DMS53 treated with DMSO at 0.1 percent for 48 hours (cell line): ENCODE results near the gene OR5F1.

Experiments
- DNase-seq: peaks from one replicate; lab custom pipeline; 2025; ENCODE audit not compliant: unreplicated experiment; lab: John Stamatoyannopoulos, UW

The OR5F1 gene

DNA sequence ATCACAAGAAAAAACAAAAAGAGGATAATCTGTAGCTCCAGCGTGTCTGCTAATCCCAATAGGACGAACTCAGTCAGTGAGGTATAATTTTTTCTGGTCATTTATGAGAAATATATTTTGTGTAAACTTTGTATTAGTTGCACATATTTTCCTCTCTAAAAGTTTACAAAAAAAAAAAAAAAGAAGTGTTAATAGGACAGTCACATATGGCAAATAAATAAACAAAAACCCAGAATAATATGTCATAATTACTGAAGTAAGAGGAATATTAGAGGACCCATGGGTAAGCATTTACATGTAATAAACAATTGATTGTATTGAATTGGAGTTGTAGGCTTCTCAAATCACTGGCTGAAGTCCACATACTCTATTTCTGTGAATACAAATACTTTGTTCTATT lies at the start of gene OR5F1:
Gene OR5F1, minus strand, starts transcription at position 101 of the 400 bp plus-strand sequence. Its CDS starts 0 bp downstream, at position 101.
- DNase-seq = no peak

DNA sequence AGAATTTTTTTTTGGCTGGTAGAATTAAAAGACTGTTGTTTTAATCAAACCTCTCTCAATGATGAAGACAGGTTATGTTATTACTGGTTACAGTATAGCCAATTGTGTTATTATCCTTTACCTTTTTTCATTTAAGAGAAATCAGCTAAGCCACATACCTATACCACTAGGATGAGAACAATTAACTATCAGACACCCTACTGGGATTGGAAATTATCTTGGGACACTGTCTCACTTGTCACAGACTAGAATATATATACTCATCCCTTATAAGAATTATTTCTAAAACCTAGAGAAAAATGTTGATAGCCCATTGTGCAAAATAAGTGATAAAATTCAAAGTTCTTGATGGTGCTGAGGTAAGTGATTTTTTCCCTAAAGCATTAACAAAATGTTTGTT lies 32.9 kb upstream of the OR5F1 start, which contains the start of gene OR5AS1:
Gene OR5AS1, plus strand, starts transcription at position 301 of the 400 bp plus-strand sequence. CDS start 2,765 bp downstream, outside the sequence.
- DNase-seq = no peak

DNA sequence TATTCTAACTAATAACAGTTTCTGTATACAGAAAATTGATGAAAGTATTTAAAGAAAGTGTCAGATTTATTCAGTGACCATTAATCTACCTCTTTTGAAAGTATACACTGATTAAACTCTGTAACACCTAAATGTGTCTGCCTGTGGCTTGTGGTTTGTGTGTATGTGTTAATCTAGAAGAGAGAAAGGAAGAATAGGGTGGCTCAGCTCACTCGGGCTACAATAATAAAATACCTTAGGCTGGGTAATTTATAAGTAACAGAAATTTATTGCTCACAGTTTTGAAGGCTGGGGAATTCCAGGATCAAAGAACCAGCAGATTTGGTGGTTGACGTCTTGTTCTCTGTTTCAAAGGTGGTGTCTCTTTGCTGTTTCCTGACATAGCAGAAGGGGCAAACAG lies 19.4 kb upstream of the OR5F1 start:
- no peak for DNase-seq

DNA sequence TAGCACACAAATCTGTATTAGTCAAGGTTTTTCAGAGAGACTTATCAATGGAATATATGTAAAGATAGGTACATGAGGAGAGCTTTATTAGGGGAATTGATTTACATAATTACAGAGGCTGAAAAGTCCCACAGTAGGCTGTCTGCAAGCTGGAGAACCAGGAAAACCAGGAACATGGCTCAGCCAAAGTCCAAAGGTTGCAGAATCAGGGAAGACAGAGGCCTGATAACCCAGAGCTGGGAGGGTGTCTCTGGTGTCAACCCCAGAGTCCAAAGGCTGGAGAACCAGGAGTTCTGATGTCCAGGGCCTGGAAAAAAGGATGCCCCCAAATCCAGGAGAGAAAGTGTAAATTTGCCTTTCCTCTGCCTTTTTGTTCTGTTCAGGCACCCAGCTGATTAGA lies 16.3 kb upstream of the OR5F1 start:
- DNase-seq = no peak

DNA sequence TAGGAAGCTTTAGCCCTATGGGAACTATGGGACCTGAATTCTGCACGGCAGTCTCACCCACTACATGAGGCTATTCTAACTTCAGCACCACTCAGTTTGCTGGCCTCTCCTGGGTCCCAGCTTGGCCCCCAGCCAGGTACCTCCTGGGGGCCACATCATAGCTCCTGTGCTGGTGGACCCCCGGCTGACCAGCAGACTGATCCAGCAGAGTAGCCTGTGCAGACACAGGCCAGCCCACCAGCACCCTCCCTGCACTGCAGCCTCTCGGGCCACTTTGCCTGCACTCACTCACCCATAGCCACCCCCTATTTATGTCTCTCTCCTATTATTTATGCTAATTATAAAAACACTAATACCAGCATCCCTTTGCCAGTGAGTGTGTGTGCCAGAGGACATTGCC lies 23.5 kb downstream of the OR5F1 start:
- DNase-seq = no peak

DNA sequence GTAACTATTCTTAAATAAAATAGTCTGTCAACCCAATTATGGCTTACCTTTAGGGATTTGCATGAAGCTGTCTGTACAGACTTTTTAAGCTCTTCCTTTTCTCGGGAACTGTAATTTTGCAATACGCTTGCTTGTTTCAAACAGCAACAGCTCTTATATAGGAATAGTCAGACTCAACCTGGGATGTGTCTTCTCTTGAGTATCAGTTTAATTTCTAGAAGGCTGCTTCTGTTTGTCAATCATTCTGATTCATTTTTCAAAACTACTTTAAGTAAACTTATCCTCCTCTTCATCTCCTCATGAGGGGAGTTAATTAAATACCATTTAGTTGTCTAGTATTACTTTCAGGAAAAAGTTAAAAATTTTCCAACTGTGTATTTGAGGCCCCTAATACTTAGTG lies 24.6 kb downstream of the OR5F1 start, which contains the start of gene OR10AG1:
Gene OR10AG1, minus strand, starts transcription at position 101 of the 400 bp plus-strand sequence. Its CDS starts 38 bp downstream, at position 63.
- DNase-seq = no peak

DNA sequence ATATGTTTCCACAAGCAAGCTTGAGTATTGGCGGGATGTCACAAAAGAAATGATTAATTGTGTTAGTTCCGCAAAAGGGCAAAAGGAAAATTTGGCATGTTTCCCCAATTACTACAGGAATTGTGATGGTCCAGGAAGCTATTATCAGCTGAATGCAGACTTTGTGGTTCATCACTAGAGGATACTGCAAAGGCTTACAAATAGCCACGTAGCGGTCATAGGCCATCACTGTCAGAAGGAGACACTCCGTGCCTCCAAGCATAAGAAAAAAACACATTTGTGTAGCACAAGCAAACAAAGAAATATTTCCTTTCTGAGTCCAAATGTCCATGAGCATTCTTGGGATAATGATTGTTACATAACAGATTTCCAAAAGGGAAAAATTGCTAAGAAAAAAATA lies 26.5 kb downstream of the OR5F1 start:
- DNase-seq = no peak

DNA sequence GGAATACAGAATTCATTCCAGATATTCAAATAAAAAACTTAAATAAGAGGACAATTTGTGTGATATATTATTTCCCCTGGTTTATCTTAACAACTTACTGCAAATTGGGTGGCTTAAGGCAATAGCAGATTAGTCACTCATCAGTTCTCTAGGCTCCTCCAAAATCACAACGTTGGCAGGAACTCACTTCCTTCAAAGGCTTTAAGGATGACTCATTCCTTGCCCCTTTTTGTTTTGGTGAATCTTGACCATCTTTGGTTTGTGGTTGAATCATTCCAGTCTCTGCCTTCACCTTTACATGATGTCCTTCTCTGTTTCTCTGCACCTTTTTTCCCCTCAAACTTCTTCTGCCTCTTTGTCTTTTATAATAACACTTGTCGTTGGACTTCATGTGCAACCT lies 28.0 kb downstream of the OR5F1 start:
- DNase-seq = no peak

DNA sequence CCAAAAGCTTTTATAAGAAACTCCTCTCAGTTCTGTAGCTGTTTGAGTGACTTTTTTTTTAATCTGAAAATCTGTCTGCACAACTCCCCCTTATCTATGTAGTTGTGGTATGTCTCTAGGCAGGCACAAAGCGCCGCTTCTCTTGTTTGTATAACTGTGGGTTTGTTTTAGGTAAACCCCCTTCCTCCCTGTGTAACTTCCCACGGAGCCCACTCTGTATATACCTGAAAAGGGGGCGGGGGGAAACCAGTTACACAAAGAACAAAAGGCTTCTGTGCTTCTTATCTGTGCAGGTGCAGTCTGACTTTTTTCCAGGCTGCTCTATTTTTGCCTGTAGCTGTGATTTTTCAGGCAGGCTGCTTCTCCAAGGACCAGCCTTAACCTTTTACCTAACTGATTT lies 37.9 kb downstream of the OR5F1 start:
- no peak for DNase-seq

DNA sequence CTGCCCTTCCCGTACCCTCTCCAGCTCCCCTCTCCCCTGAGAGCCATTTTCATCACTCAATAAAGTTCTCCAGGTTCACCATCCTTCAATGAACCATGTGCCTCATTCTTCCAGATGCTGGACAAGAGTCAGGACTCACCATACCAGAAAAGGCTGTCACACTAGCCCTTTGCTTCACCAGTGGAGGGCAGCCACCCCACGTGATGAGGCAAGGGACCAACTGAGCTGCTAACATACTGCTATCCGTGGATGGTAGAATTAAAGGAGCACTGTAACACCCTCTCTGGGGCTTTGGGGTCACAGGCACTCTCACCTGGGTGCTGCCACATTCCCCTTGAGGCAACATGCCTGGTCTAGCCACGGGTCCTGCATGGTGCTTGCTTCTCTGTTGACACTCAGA lies 45.1 kb downstream of the OR5F1 start:
- no peak for DNase-seq
